NCI-H526 treated with DMSO at 0.1 percent for 48 hours (cell line): ENCODE data around the gene USP35.
"Not testable (repeated sequence)": the region's sequence is repeated elsewhere in the genome, so short reads cannot be mapped to it uniquely, and the experiment has no call there.

Experiments
- DNase-seq: peaks from one replicate; lab custom pipeline; 2025; lab: John Stamatoyannopoulos, UW

Gene USP35

DNA sequence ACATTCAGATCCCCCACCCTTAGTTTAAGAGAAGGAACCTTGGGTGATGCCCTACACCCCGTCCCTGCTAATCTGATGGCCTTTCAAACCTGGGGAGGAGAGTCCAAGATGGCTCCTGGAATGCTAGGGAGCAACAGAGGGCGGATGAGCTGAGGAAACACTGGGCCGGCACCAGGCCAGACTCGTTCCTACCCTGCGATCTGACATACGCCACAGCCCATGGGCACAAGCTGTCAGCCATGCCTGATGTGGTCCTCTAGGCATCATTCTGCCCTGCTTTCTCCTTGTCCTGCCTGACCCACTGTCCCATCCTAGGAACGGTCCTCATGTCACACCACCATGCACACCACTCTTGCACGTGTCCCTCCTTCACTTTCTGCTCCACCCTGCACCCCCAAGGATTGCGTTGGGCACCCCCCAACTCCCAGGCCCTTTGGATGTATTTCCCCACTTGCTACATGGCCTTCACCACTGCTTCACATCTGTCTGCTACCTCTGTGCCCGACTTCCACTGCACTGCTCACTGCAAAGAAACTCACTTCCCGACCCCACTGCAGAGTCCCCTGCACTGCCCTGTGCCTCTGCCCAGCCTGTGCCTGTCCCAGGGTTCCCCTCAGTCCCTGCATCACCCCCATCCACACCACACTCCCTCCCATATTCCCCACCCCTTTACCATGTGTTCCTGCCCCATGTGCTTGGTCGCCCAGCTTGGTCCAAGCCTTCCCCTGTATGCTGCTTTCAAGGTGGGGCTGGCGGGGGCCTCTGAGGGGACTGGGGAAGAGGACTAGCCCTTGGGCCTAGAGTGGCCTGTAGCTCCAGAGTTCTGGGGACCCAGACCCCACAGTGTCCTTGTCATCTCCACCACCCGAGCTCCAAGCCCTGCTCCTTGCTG is 29.2 kb downstream of the USP35 start:
- DNase-seq = no peak

DNA sequence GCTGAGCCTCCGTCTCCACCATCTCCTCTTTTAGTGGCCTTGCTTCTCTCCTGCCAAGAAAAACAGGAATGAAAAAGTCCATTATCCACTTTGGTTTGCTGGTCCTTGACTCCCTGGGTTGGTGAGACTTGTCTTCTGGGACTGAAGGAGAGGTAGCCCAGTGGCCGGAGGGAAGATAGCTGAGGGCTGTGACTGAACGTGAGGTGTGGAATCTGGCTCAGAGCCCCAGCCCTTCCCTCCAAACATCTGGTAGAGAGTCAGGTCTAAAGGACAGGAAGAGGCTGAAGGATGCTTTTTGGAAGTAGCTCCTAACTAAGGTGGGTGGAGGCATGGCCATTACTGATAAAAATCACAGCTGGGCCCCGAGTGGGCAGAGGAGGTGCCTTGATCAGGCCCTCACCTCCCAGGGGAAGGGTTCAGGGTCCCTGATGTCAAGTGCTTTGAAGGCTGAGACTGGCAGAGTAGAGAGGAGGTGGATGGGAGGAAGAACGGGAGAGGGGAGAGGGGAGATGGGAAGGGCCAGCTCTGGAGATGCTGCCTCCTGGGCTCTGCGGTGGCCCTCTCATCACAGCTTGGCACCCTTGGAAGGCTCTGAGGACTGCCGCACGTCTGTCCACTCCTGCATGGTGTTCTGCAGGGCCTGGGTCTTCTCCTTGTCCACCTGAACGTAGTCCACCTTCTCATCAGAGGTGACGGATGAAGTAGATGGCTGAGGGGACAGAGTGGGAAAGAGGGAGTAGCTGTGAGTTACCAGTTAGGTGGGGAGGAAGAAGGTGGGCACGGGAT is 30.2 kb downstream of the USP35 start:
- DNase-seq = no peak

DNA sequence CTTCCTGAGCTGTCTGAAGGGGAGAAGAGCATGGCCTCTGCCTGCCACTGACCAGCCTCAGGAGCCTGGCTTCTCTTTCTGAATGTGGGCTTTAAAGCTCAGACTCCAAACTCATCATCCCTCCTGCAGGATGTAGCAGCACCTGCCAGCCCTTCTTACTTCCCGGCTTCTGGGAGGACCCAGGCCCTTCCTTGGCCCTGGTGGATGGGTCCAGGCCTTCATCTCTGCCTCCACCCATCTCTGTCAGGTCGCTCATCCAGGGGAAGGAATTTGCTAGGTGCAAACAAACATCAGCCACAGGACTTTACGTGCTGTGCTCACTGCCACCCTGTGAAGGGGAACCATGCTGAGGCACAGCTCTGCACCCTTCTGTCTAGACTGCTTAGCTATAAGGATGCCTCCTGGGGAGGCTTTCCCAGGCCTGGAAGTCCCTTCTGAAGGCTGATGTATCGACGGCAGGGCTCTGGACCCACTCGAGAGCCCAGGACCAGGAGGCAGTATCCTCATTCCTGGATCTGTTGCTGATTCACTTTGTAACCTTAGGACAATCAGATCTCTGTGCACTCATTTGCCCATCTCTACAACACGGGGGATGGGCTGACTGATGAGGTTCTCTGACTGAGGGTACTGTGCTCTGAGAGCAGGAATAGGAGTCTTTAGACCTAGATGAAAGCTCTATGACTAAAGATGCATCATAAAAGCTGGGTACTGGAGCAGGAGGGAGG is 30.9 kb downstream of the USP35 start:
- DNase-seq = no peak

DNA sequence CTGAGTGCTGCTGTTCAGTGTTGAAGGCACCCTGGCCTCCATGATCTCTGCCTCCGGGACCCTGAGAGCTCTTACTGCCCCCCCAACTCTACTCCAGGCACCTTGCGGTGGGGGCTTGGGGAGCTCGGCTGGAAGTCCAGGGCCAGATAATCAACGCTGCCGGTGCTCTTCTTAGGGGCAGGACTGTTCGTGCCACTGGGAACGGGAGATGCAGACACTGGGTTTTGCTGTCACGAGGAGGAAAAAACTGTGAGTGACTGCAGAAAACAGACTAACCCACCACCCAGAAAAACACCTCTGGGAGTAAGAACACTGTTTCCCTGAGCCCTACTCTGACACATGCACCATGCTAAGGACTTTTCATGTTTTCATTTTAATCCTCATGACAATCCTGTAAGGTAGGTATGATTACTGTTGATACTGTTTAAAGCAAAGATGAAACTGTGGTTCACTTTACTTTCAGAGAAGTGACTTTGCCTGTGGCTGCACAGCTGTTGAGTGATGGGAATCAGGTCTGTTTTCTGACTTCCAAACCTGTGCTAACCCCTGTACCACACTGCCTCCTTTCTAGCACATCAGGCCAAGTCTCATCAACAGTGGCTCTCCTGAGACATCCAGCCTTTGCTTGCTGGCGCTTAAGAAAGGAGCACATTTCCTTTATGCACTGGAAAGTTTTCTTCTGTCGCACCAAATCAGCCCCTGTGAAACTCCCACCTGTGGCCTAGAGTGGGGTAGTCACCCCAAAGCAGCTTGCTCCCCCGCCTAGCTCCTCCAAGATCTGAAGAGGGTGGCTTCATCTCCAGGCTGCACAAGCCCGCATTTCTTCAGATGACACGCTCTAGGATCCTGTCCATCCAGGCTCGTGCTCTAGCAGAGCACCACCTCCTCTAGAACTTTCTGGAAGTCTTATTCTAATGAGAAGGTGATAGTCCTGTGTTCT is 31.8 kb downstream of the USP35 start:
- no peak for DNase-seq

DNA sequence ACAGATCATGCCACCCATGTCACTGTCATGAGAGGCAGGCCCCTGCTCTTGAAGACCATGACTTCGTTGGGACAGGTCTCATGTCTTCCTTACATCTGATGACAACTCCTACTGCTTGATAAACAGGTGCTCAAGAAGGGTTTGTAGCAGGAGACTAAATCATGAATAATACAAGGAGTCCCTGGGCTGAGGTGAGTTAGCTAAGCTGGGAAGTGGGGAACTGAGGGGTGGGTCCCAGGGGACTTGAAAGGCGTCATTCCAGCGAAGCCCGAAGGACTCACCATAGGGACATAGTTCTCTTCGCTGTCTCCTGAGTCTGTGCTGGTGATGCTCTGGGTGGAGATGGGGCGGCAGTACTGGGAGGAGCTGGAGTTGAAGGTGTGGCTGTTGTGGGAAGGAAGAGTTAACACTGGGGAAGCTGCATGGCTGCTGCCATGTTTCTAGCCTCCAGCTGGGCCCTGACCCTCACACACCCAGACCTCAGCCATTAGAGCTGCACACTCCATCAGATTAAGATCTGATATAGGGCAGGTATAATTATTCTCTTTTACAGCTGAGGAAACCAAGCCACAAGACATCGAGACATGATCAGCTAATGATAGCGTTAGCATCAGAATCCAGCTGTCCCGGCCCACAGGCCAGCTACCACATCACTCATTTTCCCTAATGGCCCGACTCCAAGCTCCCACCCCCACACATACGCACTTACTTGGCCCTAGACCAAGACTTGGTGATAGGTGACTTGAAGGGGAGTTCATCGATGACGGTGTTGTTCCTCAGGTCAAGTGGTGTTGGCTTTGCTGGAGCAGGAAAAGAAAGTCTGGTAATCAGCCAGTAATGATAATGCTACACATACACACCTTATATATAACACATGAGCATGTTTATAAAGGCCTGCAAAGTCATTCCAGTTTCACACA is 32.9 kb downstream of the USP35 start:
- no peak for DNase-seq

DNA sequence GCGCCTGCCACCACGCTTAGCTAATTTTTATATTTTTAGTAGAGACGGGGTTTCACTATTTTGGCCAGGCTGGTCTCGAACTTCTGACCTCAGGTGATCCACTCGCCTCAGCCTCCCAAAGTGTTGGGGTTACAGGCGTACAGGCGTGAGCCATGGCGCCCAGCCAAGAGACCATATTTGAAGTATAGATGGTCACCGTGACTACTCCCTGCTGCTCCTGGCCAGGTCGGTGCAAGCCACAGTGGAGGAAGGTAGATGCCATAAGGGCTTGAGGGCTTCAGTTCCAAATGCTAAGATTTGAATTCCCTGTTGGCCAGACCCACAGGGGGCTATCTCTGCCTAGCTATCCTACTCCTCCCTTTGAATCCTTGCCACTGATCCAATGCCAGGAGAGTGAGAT is 34.0 kb downstream of the USP35 start:
- DNase-seq = not testable (repeated sequence)

DNA sequence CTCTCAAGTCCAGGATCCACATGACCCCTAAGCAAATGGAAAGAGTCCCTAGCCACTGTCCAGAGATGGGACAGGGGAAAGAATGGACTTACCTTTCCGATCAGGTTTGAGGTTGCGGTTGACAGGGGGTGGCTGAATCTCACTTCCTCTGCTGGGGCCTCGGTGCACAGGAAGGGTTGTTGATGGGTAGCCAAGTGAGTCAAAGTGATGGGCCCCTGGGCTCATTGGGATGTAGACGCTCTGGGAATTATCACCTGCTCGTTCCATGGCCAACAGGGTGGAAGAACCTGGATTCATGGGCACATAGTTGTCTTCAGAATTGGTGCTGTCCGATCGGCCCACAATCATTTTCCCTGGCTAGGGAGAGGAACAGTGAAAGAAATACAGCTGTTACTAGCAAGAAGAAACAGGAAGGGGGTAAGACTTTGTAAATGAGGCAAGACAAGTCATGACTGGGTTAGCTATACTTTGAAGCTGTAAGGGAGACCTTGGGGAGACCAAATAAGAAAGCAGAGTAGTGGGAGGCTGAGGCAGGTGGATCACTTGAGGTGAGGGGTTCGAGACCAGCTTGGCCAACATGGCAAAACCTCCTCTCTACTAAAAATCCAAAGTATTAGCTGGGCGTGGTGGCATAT is 34.7 kb downstream of the USP35 start:
- no peak for DNase-seq

DNA sequence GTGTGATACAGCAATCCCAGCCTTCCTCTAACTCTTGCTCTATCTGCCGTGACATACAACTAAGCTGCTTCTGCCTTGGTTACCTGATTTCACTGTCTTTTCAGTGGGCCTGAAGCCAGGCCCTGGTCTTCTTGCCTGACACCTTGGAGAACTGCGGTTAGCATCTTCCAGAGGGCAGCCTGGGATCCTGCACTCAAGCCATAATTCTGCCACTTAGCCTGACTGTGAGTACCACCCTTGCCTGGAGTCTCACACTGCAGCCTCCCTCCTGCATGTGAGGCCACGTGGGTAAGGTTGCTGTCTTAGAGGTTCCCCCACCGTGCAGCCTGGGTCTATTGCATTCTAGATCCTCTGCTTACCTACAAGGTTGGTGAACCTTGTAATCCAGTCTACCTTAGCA is 35.8 kb downstream of the USP35 start:
- DNase-seq = no peak

DNA sequence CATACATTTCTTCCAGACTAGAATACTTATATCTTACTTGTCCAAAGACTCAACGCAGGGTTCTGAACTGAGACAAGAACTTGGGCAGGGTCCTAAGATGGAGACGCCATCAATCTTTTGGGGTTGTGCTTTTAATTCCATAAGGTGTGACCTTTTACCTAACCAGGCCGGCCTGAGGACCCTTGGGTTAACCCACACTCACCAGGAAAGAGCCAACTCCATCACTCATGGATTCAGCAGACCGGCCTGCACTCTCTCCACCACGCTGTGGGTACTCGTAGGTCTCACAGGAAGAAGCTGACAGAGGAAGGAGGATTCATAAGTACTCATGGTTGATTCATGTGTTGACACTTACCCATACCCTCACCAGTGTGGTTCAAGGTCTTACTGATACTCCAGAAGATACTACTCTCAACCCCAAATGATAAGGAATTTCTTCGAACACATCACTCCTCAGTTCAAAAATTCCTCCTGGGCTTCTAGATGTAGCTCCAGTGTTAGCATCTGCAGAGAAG is 36.2 kb downstream of the USP35 start:
- no peak for DNase-seq

DNA sequence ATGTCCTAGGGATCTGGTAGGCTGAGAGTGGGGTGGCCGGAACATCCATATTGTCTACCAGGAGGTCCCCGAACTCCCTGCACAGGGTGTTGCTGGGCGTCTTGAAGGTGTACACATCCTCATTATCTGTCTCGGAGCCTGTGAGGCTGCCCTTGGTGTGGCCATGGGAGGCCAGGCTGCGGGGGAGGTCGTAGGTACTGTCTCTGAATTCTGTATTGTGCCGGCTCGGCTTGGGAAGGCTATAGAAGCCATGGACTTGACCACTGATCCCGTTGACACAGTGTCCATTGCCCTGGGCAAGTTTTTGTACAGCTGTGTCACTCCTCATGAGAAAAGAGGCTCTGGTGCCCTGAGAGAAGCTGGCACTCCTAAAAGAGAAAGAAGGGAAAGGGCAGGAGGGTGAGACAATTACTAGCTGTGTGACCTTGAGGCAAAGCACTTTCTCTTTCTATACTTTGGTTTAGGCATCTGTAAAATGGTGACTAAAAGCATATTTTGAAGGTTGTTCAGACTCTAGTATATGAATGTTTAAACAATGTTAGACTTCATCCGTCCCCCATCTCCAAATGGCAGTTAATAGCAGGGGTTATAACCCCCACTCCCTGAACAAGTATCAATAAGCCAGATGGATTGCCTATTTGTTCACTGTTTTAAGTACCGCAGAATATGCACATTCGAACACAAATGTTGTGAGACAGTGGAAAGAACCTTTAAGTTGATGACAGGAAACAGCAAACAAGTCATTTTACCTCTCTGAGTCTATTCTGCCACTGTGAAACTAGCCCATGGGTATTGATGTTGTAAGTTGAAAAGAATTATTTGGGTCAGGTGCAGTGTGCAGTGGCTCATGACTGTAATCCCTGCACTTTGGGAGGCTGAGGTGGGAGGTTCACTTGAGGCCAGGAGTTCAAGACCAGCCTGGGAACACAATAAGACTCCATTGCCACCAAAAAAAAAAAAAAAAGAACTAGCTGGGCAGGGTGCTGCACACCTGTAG is 38.3 kb downstream of the USP35 start:
- DNase-seq = no peak

DNA sequence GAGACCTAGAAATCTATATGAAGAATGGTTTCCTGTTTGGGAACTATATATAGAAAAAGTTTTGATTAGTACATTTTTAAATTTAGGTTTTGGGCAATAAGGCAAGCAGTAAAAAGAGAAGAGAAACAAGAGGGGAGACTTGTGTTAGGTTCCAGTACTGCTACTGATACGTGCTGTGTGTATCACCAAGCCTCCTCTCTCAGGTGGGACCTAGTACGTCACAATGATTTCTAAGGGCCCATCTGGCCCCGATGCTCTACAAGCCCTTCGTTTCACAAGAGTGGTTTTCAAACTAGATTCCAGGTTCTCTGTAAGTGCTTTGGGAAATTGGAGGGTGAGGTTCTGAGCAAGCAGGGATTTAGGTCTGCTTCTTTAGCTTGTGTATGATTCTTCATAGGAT is 39.2 kb downstream of the USP35 start:
- DNase-seq = no peak

DNA sequence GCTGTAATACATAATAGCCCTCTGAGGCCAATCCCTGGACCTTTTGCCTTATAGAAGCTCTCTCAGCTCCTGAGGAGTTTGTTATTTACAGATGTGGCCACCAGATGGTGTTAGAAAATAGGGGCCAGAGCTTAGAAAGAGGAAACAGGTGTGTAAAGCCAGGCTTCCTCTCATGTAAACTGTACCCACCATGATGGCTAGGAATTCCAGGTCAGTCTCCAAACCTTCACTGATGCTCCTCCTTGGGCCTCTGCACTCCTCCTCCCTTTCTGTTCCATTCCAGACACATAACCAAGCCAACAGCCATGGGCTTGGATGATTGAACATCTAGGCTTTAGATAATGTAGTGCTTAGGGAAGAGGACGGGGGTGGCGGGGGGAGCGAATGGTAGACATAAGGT is 39.7 kb downstream of the USP35 start:
- DNase-seq = peak; percentile 87

DNA sequence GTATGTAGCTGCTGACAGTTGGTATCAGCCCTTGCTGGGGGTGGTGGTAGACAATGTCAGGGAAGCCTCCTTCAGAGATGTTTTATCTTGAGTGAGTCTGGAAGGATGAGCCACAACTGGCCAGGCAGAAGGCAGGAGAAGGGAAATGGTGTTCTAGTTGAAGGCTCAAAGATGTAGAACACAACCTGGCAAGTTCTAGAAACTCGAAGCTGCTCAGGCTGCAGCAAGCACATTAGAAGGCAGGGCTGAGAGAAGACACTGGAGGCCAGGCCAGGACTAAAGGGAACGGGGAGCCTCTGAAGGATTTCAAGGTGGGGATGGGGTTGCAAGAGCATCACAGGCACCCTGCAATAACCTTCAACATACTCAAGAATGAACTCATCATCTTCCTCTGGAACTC is 40.4 kb downstream of the USP35 start:
- DNase-seq = no peak

DNA sequence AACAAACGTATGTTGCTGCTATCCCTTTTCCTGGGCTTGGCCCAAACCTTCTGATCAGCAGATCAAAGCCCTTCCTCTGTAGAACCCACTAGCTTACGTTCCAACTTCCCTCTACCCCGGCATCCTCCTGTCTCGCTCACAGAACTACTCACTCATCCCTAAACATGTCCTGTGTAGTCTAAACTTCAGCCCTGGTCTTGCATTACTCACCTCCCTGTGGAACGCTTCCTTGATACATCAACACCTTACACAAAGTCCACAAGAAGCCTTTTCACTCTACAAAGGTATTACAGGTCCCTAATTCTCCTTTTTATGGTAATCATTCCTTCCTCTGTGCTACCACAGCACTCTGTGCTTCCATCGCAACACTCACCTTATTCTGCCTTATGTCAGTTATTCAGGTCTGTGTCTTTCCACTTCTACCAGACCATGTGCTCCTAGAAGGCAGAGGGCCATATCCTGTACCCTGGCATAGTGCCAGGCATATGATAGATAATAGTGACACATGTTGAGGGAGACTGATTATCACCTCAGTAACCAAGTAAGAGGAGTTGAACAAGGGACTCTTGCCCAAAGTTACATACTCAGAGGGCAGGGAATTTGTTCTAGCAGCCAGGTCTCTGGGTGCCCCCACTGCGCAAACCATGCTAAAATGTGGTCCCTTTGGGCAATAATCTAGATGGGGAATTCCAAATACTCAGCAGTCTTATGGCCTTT is 41.6 kb downstream of the USP35 start:
- no peak for DNase-seq

DNA sequence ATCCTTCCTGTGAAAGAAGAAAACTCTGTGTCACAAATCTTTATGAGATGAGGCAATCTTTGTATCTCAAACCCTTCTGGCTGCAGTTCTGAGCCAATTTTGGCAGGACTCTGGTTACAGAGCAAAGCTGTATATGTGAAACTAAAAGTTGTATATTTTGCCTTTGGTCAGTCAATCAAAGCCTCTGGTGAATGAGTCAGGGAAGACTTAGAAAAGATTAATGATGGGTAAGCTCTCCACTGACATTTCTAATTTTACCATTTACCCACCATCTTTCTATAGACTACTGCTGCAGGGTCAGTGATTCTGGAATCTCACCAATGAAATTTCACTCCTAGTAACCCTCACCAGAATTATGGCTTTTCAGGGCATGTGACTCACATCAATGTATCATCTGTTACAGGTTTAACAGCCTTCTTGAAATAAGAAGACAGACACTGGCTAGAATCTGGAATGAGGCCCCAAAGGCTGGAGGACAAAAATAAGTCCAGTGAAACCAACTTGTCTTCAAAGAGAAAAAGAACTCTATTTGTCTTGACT is 43.3 kb downstream of the USP35 start:
- no peak for DNase-seq

DNA sequence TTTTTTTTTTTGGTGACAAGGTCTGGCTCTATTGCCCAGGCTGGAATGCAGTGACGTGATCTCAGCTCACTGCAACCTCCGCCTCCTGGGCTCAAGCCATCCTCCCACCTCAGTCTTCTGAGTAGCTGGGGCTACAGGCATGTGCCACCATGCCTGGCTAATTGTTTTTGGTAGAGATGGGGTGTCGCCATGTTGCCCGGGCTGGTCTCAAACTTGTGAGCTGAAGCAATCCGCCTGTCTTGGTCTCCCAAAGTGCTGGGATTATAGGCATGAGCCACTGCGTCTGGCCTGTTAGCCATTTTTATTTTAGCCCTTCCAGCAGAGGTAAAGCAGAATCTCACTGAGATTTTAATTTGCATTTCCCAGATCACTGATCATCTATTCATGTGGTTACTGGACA is 44.3 kb downstream of the USP35 start:
- not testable (repeated sequence) for DNase-seq

DNA sequence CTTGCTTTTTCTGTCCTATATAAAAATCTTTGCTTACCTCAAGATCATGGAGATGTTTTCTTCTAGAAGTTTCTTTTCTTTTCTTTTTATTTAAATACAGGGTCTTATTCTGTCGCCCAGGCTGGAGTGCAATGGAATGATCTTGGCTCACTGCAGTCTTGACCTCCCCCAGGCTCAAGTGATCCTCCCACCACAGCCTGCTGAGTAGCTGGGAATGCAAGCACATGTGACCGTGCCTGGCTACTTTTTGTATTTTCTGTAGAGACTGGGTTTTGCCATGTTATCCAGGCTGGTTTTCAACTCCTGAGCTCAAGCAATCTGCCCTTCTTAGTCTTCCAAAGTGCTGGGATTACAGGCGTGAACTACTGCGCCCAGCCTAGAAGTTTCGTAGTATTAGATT is 45.3 kb downstream of the USP35 start:
- DNase-seq = no peak
